GM21367 (cell line): ENCODE results near the gene SLC7A5.
"Not testable (repeated sequence)": the region's sequence is repeated elsewhere in the genome, so short reads cannot be mapped to it uniquely, and the experiment has no call there.

Experiments used
- ATAC-seq: cut with Tn5 transposase; IDR thresholded peaks from one replicate; pipeline ENCODE4 v1.9.1; 2021; ENCODE audit not compliant: unreplicated experiment

SLC7A5 gene

GRCh38 chr16:87888346-87888745, 19.0 kb upstream of the SLC7A5 start:
- ATAC-seq = not testable (repeated sequence)

DNA sequence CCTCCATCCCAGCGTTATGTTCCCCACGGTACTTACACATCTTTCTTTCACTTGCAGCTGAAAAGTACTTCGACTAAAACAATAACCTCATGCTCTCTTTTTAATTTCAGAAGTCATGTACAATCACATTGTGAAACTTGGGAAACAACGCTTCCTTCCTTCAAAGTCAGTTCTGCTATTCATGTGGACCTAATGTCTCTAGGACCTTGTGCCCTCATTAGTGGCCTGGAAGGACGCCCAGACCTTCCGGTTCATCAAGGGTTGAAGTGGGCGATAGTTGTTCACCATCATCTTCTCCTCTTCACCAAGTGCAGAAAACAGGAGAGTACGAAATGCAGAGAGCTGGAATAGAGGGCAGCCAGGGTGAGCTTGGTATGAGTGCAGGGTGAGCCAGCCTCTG, 18.6 kb upstream of the SLC7A5 start:
- ATAC-seq = not testable (repeated sequence)

DNA sequence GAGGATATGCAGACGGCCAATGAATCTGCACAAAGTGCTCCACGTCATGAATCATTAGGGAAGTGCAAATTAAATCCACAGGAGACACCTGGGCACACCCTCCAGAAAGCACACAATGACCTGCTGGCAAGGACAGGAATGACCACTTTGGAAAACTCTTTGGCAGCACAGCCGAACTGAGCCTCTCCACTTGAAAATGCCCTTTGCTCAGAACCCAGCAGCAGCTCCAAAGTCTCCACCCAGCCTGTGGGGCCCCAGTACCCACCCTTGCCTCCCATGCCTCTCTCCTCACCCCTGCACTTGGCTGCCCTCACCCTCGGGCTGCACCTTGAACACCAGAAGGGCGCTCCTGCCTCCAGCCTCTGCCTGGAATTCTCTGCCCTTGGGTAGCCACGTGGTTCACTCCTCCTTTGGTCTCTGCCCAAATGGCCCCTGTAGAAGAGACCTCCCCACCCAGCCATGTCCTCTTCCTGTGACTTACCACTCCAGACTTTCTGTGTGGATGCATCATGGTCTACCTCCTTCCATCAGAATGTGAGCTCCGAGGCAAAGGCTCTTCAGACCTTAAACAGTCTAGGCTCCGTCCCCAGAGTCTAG, 16.2 kb upstream of the SLC7A5 start:
- not testable (repeated sequence) for ATAC-seq

DNA sequence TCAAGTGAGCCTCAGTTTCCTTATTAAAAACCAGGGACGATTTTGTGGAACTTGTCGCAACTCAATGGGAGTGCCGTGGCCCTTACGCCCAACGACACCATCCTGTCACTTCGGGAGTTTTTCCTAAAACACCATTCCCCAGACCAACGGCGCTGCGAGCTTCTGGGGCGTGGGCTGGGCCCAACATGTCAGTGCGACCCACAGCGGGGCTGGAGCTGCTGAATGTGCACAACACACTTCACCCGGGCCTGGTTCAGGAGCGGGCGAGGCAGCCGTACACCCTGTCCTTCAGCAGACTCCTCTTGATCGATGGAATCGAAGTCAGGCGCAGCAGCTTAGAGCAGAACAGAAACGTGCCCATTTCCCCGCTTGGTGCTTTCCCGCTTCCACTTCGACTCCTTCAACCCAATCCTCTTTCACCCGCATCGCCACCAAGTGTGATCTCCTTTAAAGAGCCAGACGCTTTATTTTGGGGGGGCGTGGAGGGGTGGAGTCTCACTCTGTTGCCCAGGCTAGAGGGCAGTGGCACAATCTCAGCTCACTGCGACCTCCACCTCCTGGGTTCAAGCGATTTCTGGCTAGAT, 13.2 kb upstream of the SLC7A5 start:
- ATAC-seq = no peak

GRCh38 chr16:87881324-87882200, 12.3 kb upstream of the SLC7A5 start:
- ATAC-seq = no peak

- ATAC-seq = no peak
Measured at GRCh38 chr16:87880117-87880696, 10.9 kb upstream of the SLC7A5 start.

GRCh38 chr16:87879411-87880013, 10.2 kb upstream of the SLC7A5 start:
- not testable (repeated sequence) for ATAC-seq

DNA sequence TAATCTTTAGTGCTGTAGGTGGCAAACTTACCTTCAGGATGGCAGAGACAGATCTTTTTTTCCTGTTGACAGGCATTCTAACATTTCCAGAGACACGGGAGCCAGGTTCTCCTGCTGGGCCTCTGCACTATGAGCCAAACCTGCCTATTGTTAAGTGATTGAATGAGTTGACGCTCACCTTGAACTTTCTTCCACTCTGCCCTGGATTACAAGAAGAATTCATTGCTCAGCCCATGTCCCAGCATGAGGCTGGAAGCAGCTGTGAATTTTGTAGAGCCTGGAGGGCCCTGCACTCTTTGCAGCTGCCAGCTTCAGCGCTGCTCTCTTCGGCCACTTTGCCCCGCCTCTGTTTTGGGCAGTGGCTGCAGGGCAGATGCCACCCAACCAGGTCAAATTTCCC, 9.4 kb upstream of the SLC7A5 start:
- no peak for ATAC-seq

DNA sequence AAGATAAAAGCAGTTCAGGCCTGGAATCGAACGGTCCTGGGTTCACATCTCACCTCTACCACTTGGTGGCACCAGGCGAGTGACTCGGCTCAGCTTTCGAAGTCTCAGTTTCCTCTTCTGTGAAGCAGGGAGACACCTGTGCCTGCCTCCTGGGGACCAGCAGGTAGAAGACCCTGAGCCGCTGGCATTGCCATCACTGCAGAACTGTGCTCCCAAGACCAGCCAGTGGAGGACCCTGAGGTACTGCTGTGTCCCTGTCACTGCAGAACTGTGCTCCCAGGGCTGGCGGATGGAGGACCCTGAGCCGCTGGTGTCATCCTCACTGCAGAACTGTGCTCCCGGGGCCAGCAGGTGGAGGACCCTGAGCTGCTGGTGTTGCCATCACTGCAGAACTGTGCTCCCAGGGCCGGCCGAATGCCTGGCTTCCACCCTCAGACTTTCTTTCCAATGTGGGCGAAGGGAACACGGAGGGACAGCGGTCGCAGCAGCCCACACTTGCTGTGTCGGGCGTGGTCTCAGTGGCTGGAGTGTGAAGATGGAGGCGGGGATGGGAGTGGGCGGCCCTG, 8.7 kb upstream of the SLC7A5 start:
- ATAC-seq = no peak

DNA sequence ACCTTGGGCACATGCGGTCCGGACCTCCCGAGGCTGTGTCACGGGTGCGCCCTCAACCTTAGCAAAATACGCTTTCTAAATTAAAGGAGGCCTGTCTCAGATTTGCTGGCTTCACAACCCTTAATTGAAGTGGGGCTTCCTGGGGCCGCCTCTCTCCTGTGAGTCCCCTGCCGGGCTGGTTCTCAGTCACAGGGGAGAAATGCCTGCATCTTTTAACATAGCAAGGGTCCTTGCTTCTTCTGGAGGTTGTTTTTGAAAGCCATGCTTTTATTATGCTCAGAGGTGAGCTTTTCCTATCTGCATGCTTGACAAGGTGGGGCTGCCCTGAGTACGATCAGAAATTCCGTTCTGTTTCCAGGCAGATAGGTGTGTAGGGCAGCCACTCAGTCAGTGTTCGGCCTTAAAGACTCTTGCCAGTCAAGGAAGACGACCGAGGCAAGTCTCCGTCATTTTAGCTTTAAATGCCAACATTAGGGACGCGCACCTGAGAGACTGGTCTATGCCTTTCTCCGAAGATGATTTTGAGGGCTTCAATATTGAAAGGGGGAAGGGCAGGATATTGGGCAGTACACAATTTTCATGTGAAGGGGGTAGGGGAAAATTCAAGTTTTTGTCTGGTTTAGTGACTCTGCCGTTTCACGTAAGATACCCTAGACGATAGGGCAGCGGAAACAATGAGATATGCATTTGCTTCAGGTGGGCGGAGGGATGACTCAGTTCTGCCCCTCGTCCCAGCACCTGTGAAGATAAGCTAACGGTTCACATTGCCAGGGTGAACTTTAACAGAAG, 5.5 kb upstream of the SLC7A5 start:
- no peak for ATAC-seq

DNA sequence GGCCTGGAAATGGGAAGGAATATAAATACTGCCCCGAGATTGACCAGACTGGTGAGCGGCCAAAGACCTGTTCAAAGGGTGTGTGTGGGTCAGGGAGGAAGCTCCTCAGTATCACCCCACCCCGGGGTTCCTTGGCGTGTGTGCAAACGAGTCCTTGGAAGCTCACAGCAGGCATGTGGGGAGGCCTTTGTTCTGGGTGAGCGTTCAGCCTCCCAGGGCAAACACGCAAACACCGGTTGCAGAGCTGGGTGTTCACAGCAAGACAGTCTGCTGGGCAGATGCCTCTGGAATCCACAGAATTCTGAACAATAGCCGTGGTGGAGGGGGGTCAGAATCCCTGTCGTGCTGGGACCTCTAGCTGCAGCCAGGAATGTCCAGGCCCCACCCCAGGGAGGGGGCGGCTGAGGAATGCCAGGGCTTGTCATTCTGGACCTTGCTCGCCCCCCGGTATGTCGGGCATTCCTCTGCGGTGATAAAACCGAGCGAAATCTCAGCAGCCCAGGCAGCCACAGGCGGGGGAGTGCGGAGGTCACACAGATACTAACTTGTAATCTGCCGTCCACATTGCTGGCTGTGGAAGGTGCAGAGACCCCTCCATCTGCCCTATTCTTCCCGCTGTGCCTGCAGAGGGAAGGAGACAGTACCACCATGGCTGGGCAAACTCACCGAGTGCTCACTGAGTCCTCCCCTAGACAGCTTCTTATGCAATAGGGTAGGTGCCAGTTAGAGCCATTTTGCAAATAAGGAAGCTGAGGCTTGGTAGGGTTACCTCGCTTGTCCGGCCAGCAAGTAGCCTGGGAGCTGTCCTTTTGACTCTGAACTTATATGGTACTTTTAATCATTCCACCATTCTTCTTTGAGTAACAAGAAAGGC, 1.3 kb upstream of the SLC7A5 start:
- not testable (repeated sequence) for ATAC-seq

- ATAC-seq = not testable (repeated sequence)
Measured at GRCh38 chr16:87869879-87870417, 641 bp upstream of the SLC7A5 start.

GRCh38 chr16:87868254-87869029, 865 bp downstream of the SLC7A5 start:
- peak; percentile 15 for ATAC-seq

- ATAC-seq = not testable (repeated sequence)
Measured at GRCh38 chr16:87865902-87866555, 3.3 kb downstream of the SLC7A5 start.

GRCh38 chr16:87864331-87864989, 4.8 kb downstream of the SLC7A5 start:
- no peak for ATAC-seq

- not testable (repeated sequence) for ATAC-seq
Measured at GRCh38 chr16:87863327-87863635, 6.0 kb downstream of the SLC7A5 start.

- ATAC-seq = not testable (repeated sequence)
Measured at GRCh38 chr16:87862597-87863326, 6.5 kb downstream of the SLC7A5 start.
